ENCODE data around the gene MRPS27. TPM values are rescaled to one million over a fixed set of nuclear protein-coding genes. Genes with fewer than 3 reads are reported as not detected.

MRPS27 gene
- total and polyA plus RNA-seq, 4 donors = 17.6 to 38.7 (median 34.9) TPM

GRCh38 chr5:72188166-72188565 is 131.9 kb downstream of the MRPS27 start:
- Histone ChIP-seq H3K27me3 (ENCODE audit: control insufficient read depth in 4 of 4, insufficient read depth in 4 of 4, low read length in 3 of 4) (peaks cover 0 to 6% (median 0%) of the 10 kb centered on the region in 4 donors), H3K36me3 (ENCODE audit: control insufficient read depth in 4 of 4, insufficient read depth in 3 of 4, low read depth in 1 of 4, low read length in 3 of 4) (no peaks in the 10 kb centered on the region), H3K9me3 (ENCODE audit: control insufficient read depth in 4 of 4, low read length in 3 of 4) (no peaks in the 10 kb centered on the region), H3K4me1 (ENCODE audit: control insufficient read depth in 4 of 4, insufficient read depth in 4 of 4, low read length in 3 of 4) (no peaks in the 10 kb centered on the region), H3K9ac (ENCODE audit: low read depth in 1 of 2, low read length in 2 of 2) (no peak overlapping the region), H3K4me3 (ENCODE audit: low read depth in 1 of 3, low read length in 3 of 3) (no peak overlapping the region), H3K27ac (ENCODE audit: low read depth in 1 of 2, low read length in 2 of 2) (no peak overlapping the region)
- no peak for DNase-seq (ENCODE audit: low spot score)
- WGBS = 89% methylated on average over 2 of the region's 2 CpGs
- no peak for TF ChIP-seq EGR1 (IDR thresholded peaks at IDR 0.05; ENCODE audit: low read depth in 2 of 2)
- no peak for TF ChIP-seq FOXA2 (IDR thresholded peaks at IDR 0.05)
- TF ChIP-seq HNF4A (conservative IDR thresholded peaks at IDR 0.05) = no peak
- TF ChIP-seq REST (IDR thresholded peaks at IDR 0.05) = no peak
- no peak for TF ChIP-seq CTCF (IDR thresholded peaks at IDR 0.05; ENCODE audit: low read depth, low read length, missing input control)
- no peak for TF ChIP-seq ZBTB33 (IDR thresholded peaks at IDR 0.05)
- no peak for TF ChIP-seq RXRA (IDR thresholded peaks at IDR 0.05)
- no peak for TF ChIP-seq HNF4G (IDR thresholded peaks at IDR 0.05)
- no peak for TF ChIP-seq NR2F2 (IDR thresholded peaks at IDR 0.05)
- no peak for TF ChIP-seq JUND (IDR thresholded peaks at IDR 0.05)
- no peak for TF ChIP-seq RAD21 (IDR thresholded peaks at IDR 0.05)
- no peak for TF ChIP-seq YY1 (IDR thresholded peaks at IDR 0.05)
- TF ChIP-seq FOXA1 (IDR thresholded peaks at IDR 0.05) = no peak
- TF ChIP-seq TAF1 (conservative IDR thresholded peaks at IDR 0.05) = no peak
- no peak for TF ChIP-seq SP1 (IDR thresholded peaks at IDR 0.05)
- TF ChIP-seq MAX (IDR thresholded peaks at IDR 0.05) = no peak

GRCh38 chr5:72187388-72188075 is 132.5 kb downstream of the MRPS27 start:
- WGBS = 80% methylated on average over 5 of the region's 5 CpGs
- no peak for TF ChIP-seq YY1 (IDR thresholded peaks at IDR 0.05)
- TF ChIP-seq MAX (IDR thresholded peaks at IDR 0.05) = no peak
- no peak for TF ChIP-seq SP1 (IDR thresholded peaks at IDR 0.05)
- TF ChIP-seq CTCF (IDR thresholded peaks at IDR 0.05; ENCODE audit: low read depth, low read length, missing input control) = no peak
- no peak for TF ChIP-seq FOXA1 (IDR thresholded peaks at IDR 0.05)
- TF ChIP-seq TAF1 (conservative IDR thresholded peaks at IDR 0.05) = no peak
- no peak for TF ChIP-seq FOXA2 (IDR thresholded peaks at IDR 0.05)
- TF ChIP-seq ZBTB33 (IDR thresholded peaks at IDR 0.05) = no peak
- no peak for TF ChIP-seq RAD21 (IDR thresholded peaks at IDR 0.05)
- no peak for TF ChIP-seq JUND (IDR thresholded peaks at IDR 0.05)
- no peak for TF ChIP-seq GABPA (IDR thresholded peaks at IDR 0.05 in 1 of 2, conservative IDR thresholded peaks at IDR 0.05 in 1 of 2)
- TF ChIP-seq EGR1 (IDR thresholded peaks at IDR 0.05; ENCODE audit: low read depth in 2 of 2) = no peak
- TF ChIP-seq ATF3 (IDR thresholded peaks at IDR 0.05) = no peak
- Histone ChIP-seq H3K4me1 (ENCODE audit: control insufficient read depth in 4 of 4, insufficient read depth in 4 of 4, low read length in 3 of 4) (no peaks in the 10 kb centered on the region), H3K27me3 (ENCODE audit: control insufficient read depth in 4 of 4, insufficient read depth in 4 of 4, low read length in 3 of 4) (peaks cover 0 to 6% (median 0%) of the 10 kb centered on the region in 4 donors), H3K36me3 (ENCODE audit: control insufficient read depth in 4 of 4, insufficient read depth in 3 of 4, low read depth in 1 of 4, low read length in 3 of 4) (no peaks in the 10 kb centered on the region), H3K4me3 (ENCODE audit: low read depth in 1 of 3, low read length in 3 of 3) (no peak overlapping the region), H3K9me3 (ENCODE audit: control insufficient read depth in 4 of 4, low read length in 3 of 4) (no peaks in the 10 kb centered on the region), H3K9ac (ENCODE audit: low read depth in 1 of 2, low read length in 2 of 2) (no peak overlapping the region), H3K27ac (ENCODE audit: low read depth in 1 of 2, low read length in 2 of 2) (no peak overlapping the region)
- DNase-seq (ENCODE audit: low spot score) = no peak

Data from liver (tissue), 9 donors.